K562 (cell line): ENCODE results near the gene PLPP4.

Experiments used
- ARID3A ChIP-seq: IDR thresholded peaks from 2 replicates; pipeline ENCODE4 v1.6.1; 2012; ENCODE audit warnings: low read depth, low read length, improper control_type of control experiment, borderline replicate concordance
- CAMTA2 ChIP-seq: fragments of 250-450 bp; sonication (Bioruptor Pico); conservative IDR thresholded peaks from 2 replicates; pipeline ENCODE4 v1.5.1; 2022
- CHD2 ChIP-seq: IDR thresholded peaks from 2 replicates; pipeline ENCODE4 v1.6.1; 2011; ENCODE audit warnings: low read depth, low read length
- FOSL1 ChIP-seq: fragments of 200-800 bp; sonication (Bioruptor generic); conservative IDR thresholded peaks from 2 replicates; pipeline ENCODE4 v1.6.1; 2016; ENCODE audit warnings: missing genetic modification characterization, missing compliant biosample characterization
- PHF8 ChIP-seq: fragments of 200-600 bp; sonication (generic); IDR thresholded peaks from 2 replicates; pipeline ENCODE4 v1.6.1; 2012; ENCODE audit warnings: mixed run types, mild to moderate bottlenecking, inconsistent platforms, low read length, moderate library complexity, borderline replicate concordance
- POLR2AphosphoS5 ChIP-seq: IDR thresholded peaks from 2 replicates; pipeline ENCODE4 v1.6.1; 2011; ENCODE audit warnings: mild to moderate bottlenecking, low read depth, low read length, moderate library complexity; ENCODE audit not compliant: control insufficient read depth, insufficient read depth
- ZNF143 ChIP-seq: sonication (generic); formaldehyde crosslinking; IDR thresholded peaks from 2 replicates; pipeline ENCODE4 v1.9.0; 2022; ENCODE audit warnings: mild to moderate bottlenecking, missing genetic modification reagents

- TF ChIP-seq POLR2AphosphoS5 (no peak), CAMTA2 (CRISPR knock-in tag) (no peak), ZNF143 (CRISPR knock-in tag) (no peak), ARID3A (no peak), CHD2 (no peak), PHF8 (no peak), FOSL1 (tag) (peak; percentile 89)
These were observed 3.7 kb downstream of the PLPP4 start for GRCh38 chr10:120460776-120461175.
